ENCODE results near the gene NFAT5.
"Not testable (repeated sequence)": the region's sequence is repeated elsewhere in the genome, so short reads cannot be mapped to it uniquely, and the experiment has no call there.

NFAT5 gene

GRCh38 chr16:69707920-69708683 lies 142.3 kb downstream of the NFAT5 start:
- no peak for DNase-seq

GRCh38 chr16:69709456-69710084 lies 143.8 kb downstream of the NFAT5 start:
- peak; percentile 26 for DNase-seq

- DNase-seq, result no peak
These were observed 145.5 kb downstream of the NFAT5 start for GRCh38 chr16:69711115-69711740.

- no peak for DNase-seq
These were observed 146.5 kb downstream of the NFAT5 start for GRCh38 chr16:69712277-69712676.

GRCh38 chr16:69712914-69713581 lies 147.3 kb downstream of the NFAT5 start:
- DNase-seq, result no peak

GRCh38 chr16:69717066-69717465 lies 151.3 kb downstream of the NFAT5 start:
- DNase-seq, result no peak

GRCh38 chr16:69718111-69718764 lies 152.5 kb downstream of the NFAT5 start:
- no peak for DNase-seq

- DNase-seq, result no peak
These were observed 155.2 kb downstream of the NFAT5 start for GRCh38 chr16:69720822-69721430.

GRCh38 chr16:69721441-69721957 lies 155.7 kb downstream of the NFAT5 start:
- no peak for DNase-seq

- no peak for DNase-seq
These were observed 158.7 kb downstream of the NFAT5 start for GRCh38 chr16:69724414-69724873.

- DNase-seq, result no peak
These were observed 159.3 kb downstream of the NFAT5 start for GRCh38 chr16:69724981-69725479.

- DNase-seq, result no peak
These were observed 159.9 kb downstream of the NFAT5 start for GRCh38 chr16:69725480-69726312.

GRCh38 chr16:69726313-69727060 lies 160.7 kb downstream of the NFAT5 start, which contains the start of gene NQO1:
Gene NQO1 (minus strand): TSS chr16:69726560. CDS start chr16:69726439, 121 bp downstream.
- peak; percentile 81 for DNase-seq

- no peak for DNase-seq
These were observed 162.1 kb downstream of the NFAT5 start for GRCh38 chr16:69727916-69728270.

- DNase-seq, result not testable (repeated sequence)
These were observed 163.3 kb downstream of the NFAT5 start for GRCh38 chr16:69729030-69729429.

GRCh38 chr16:69731280-69731679 lies 165.5 kb downstream of the NFAT5 start:
- not testable (repeated sequence) for DNase-seq

GRCh38 chr16:69732101-69732500 lies 166.3 kb downstream of the NFAT5 start:
- no peak for DNase-seq

GRCh38 chr16:69741519-69741918 lies 175.8 kb downstream of the NFAT5 start:
- DNase-seq, result no peak

GRCh38 chr16:69741951-69742904 lies 176.5 kb downstream of the NFAT5 start:
- DNase-seq, result no peak

All from NCI-H1417 treated with DMSO at 0.1 percent for 48 hours (cell line).